PC-3 (cell line): Measurements from ENCODE around the gene PDE6A. TPM values are rescaled to one million over a fixed set of nuclear protein-coding genes. Genes with fewer than 3 reads are reported as not detected.

Experiments used
- ATAC-seq: fragments of 200-7000 bp; cut with Tn5 transposase; 2 replicates; pipeline ENCODE4 v1.9.1; 2020; ENCODE audit warnings: mild to moderate bottlenecking, moderate library complexity
- BruUV-seq: library from RNA; stranded (reverse); fragments of 400-500 nt; replicated peaks from 2 replicates; lab custom pipeline; 2021; lab: Mats Ljungman, UMichigan
- CTCF ChIA-PET: fragments of 300-600 bp; sonication (Branson Sonifier 250); formaldehyde crosslinking; loops from one replicate; lab custom pipeline; 2022; ENCODE audit warnings: antibody characterized with exemption; lab: Charles Lee
- POLR2A ChIA-PET: fragments of 300-600 bp; sonication (Branson Sonifier 250); formaldehyde crosslinking; loops from one replicate; lab custom pipeline; 2022; ENCODE audit warnings: antibody characterized with exemption; ENCODE audit not compliant: unreplicated experiment; lab: Charles Lee
- DNase-seq: peaks from one replicate; pipeline ENCODE4 v3.0.0-alpha.2; 2015
- H2AFZ ChIP-seq: fragments of 300-600 bp; sonication (generic); 2 replicates; pipeline ENCODE4 v1.6.0; 2016; ENCODE audit warnings: antibody characterized with exemption, low read length
- H3F3A ChIP-seq: fragments of 300-600 bp; sonication (generic); one replicate; pipeline ENCODE4 v1.6.0; 2017; ENCODE audit warnings: antibody characterized with exemption, low read length, control low read depth, mild to moderate bottlenecking; ENCODE audit not compliant: unreplicated experiment
- H3K27ac ChIP-seq: fragments of 300-600 bp; sonication (generic); 2 replicates; pipeline ENCODE4 v1.5.1; 2016; ENCODE audit warnings: mild to moderate bottlenecking, low read length
- H3K27me3 ChIP-seq: fragments of 300-600 bp; sonication (generic); 2 replicates; pipeline ENCODE4 v1.6.1; 2016; ENCODE audit warnings: low read length, mixed read lengths
- H3K36me3 ChIP-seq: fragments of 300-600 bp; sonication (generic); 2 replicates; pipeline ENCODE4 v1.6.1; 2016; ENCODE audit warnings: low read depth, mixed run types, low read length, mixed read lengths
- H3K4me1 ChIP-seq: fragments of 300-600 bp; sonication (generic); 2 replicates; pipeline ENCODE4 v1.5.1; 2016; ENCODE audit warnings: low read length; ENCODE audit not compliant: insufficient read depth
- H3K4me2 ChIP-seq: fragments of 300-600 bp; sonication (generic); 2 replicates; pipeline ENCODE4 v1.6.0; 2016; ENCODE audit warnings: low read length
- H3K4me3 ChIP-seq: fragments of 300-600 bp; sonication (generic); 2 replicates; pipeline ENCODE4 v1.5.1; 2016; ENCODE audit warnings: mild to moderate bottlenecking, low read length, mixed read lengths
- H3K79me2 ChIP-seq: fragments of 300-600 bp; sonication (generic); 2 replicates; pipeline ENCODE4 v1.6.1; 2017; ENCODE audit warnings: low read length, mixed read lengths
- H3K9ac ChIP-seq: fragments of 300-600 bp; sonication (generic); 2 replicates; pipeline ENCODE4 v1.6.0; 2016; ENCODE audit warnings: mild to moderate bottlenecking, low read length
- H3K9me2 ChIP-seq: fragments of 300-600 bp; sonication (generic); replicated peaks from 2 replicates; pipeline ENCODE4 v1.6.1; 2016; ENCODE audit warnings: mixed run types, low read length, mixed read lengths
- H3K9me3 ChIP-seq: fragments of 300-600 bp; sonication (generic); 2 replicates; pipeline ENCODE4 v1.6.1; 2016; ENCODE audit warnings: low read length, mixed read lengths
- H4K20me1 ChIP-seq: fragments of 300-600 bp; sonication (generic); 2 replicates; pipeline ENCODE4 v1.6.1; 2016; ENCODE audit warnings: low read length, mixed read lengths
- CTCF ChIP-seq: fragments of 300-600 bp; sonication (generic); conservative IDR thresholded peaks from 2 replicates; pipeline ENCODE4 v1.5.1; 2017; ENCODE audit warnings: antibody characterized with exemption, low read depth, mild to moderate bottlenecking, low read length
- EZH2 ChIP-seq: fragments of 300-600 bp; sonication (generic); IDR thresholded peaks from one replicate; pipeline ENCODE4 v1.6.1; 2017; ENCODE audit warnings: antibody characterized with exemption, mild to moderate bottlenecking, low read length; ENCODE audit not compliant: unreplicated experiment
- EZH2phosphoT487 ChIP-seq: fragments of 300-600 bp; sonication (generic); IDR thresholded peaks from 2 replicates; pipeline ENCODE4 v1.6.1; 2018; ENCODE audit warnings: mild to moderate bottlenecking, antibody characterized with exemption, low read length, borderline replicate concordance
- intact Hi-C: fragments of 100-400 bp; cut with micrococcal nuclease; formaldehyde crosslinking; loops from 2 replicates; pipeline ENCODE4 v1.9.0; 2023
- total RNA-seq: library from RNA; depleted of rRNA; stranded (reverse); fragments of >200 nt; gene quantifications from 2 replicates; pipeline ENCODE4 v1.2.3, GENCODE V29; 2014

Gene PDE6A
- total RNA-seq, 1 experiment from 2014 or later: not detected

GRCh38 chr5:149878371-149878770 lies 66.2 kb downstream of the PDE6A start:
- no peaks in the 10 kb centered on the region for H3F3A ChIP-seq
- no peaks in the 10 kb centered on the region for H4K20me1 ChIP-seq
- H3K9me3 ChIP-seq: no peaks in the 10 kb centered on the region
- CTCF ChIA-PET: no interaction called here
- POLR2A ChIA-PET: no interaction called here
- H3K9me2 ChIP-seq: no peaks in the 10 kb centered on the region
- no peaks in the 10 kb centered on the region for H3K36me3 ChIP-seq
- no peak overlapping the region for H3K4me2 ChIP-seq
- ATAC-seq: no peak
- TF ChIP-seq CTCF: no peak
- no peak for TF ChIP-seq EZH2phosphoT487
- no peak for TF ChIP-seq EZH2
- H3K27me3 ChIP-seq: no peaks in the 10 kb centered on the region
- peak overlapping the region; percentile 38; the same call in 1 of the 2 replicates for H2AFZ ChIP-seq
- no peak overlapping the region for H3K9ac ChIP-seq
- no TSS peak for BruUV-seq
- no peaks in the 10 kb centered on the region for H3K4me1 ChIP-seq
- no peak overlapping the region for H3K4me3 ChIP-seq
- intact Hi-C loops: no loop called here
- H3K79me2 ChIP-seq: no peaks in the 10 kb centered on the region
- H3K27ac ChIP-seq: no peak overlapping the region
- no peak for DNase-seq

GRCh38 chr5:149873896-149874295 lies 70.7 kb downstream of the PDE6A start:
- intact Hi-C loops: no loop called here
- Histone ChIP-seq H3K79me2 (no peaks in the 10 kb centered on the region), H3K4me2 (no peak overlapping the region), H3K9me3 (no peaks in the 10 kb centered on the region), H3K36me3 (no peaks in the 10 kb centered on the region), H3K9ac (no peak overlapping the region), H3F3A (no peaks in the 10 kb centered on the region), H3K4me3 (no peak overlapping the region), H3K9me2 (no peaks in the 10 kb centered on the region), H3K27me3 (no peaks in the 10 kb centered on the region), H4K20me1 (no peaks in the 10 kb centered on the region), H2AFZ (no peak overlapping the region), H3K4me1 (no peaks in the 10 kb centered on the region), H3K27ac (no peak overlapping the region)
- DNase-seq (no peak), ATAC-seq (no peak)
- TF ChIP-seq CTCF (no peak), EZH2phosphoT487 (no peak), EZH2 (no peak)
- CTCF ChIA-PET: interaction anchor here (0.6 kb wide), 2 partner anchors 82 to 380 kb away, joined by 3 to 10 read pairs; no protein-coding TSS in a partner anchor
- POLR2A ChIA-PET: no interaction called here
- BruUV-seq: no TSS peak

GRCh38 chr5:149872351-149873040 lies 72.1 kb downstream of the PDE6A start:
- TF ChIP-seq EZH2phosphoT487 (no peak), CTCF (no peak), EZH2 (no peak)
- Histone ChIP-seq H3K79me2 (no peaks in the 10 kb centered on the region), H3K4me2 (no peak overlapping the region), H2AFZ (no peak overlapping the region), H3K9me2 (no peaks in the 10 kb centered on the region), H3K27me3 (no peaks in the 10 kb centered on the region), H4K20me1 (no peaks in the 10 kb centered on the region), H3K4me3 (no peak overlapping the region), H3K9ac (no peak overlapping the region), H3K9me3 (no peaks in the 10 kb centered on the region), H3F3A (no peaks in the 10 kb centered on the region), H3K27ac (no peak overlapping the region), H3K36me3 (no peaks in the 10 kb centered on the region), H3K4me1 (no peaks in the 10 kb centered on the region)
- BruUV-seq: no TSS peak
- POLR2A ChIA-PET: no interaction called here
- no peak for DNase-seq
- ATAC-seq: no peak
- CTCF ChIA-PET: no interaction called here
- intact Hi-C loops: no loop called here
